ENCODE measurements around the gene CTNNBIP1. TPM values are rescaled to one million over a fixed set of nuclear protein-coding genes. Genes with fewer than 3 reads are reported as not detected.

The CTNNBIP1 gene
- polyA plus RNA-seq, 1 of the 3 experiments (the other 2 are of a cell fraction) = 57.6 TPM

GRCh38 chr1:9887070-9887469 is 23.0 kb downstream of the CTNNBIP1 start:
- CTCF ChIA-PET = interaction anchor here (0.9 to 5.1 kb wide), 2 partner anchors 13 to 102 kb away, joined by 3 to 32 read pairs; no protein-coding TSS in a partner anchor
- Histone ChIP-seq H3F3A (replicated peaks; ENCODE audit: insufficient read depth) (peaks cover 17% of the 10 kb centered on the region), H3K9me2 (no peaks in the 10 kb centered on the region), H3K27ac (ENCODE audit: low read depth in 2 of 2, low read length in 1 of 2) (no peak overlapping the region), H3K4me1 (ENCODE audit: control insufficient read depth in 1 of 2, insufficient read depth in 2 of 2, low read depth in 1 of 2, low read length in 1 of 2) (peaks cover 19 to 22% of the 10 kb centered on the region in 2 experiments), H3K4me2 (no peak overlapping the region), H2AFZ (ENCODE audit: low read depth) (no peak overlapping the region), H3K4me3 (ENCODE audit: low read depth in 2 of 2, low read length in 1 of 2) (no peak overlapping the region), H3K27me3 (ENCODE audit: insufficient read depth) (no peaks in the 10 kb centered on the region), H3K9me3 (no peaks in the 10 kb centered on the region), H4K20me1 (ENCODE audit: insufficient read depth) (peaks cover 2% of the 10 kb centered on the region; the same call in 1 of the 2 replicates), H3K79me2 (ENCODE audit: insufficient read depth) (peaks cover 12% of the 10 kb centered on the region), H3K9ac (no peak overlapping the region), H3K36me3 (replicated peaks in 1 of 2; ENCODE audit: control insufficient read depth in 1 of 2, insufficient read depth in 2 of 2, low read length in 1 of 2) (peaks cover 0 to 4% of the 10 kb centered on the region in 2 experiments)
- 89% methylated on average over 4 of the region's 4 CpGs for WGBS (ENCODE audit: low lambda C conversion rate)
- DNase-seq = no peak
- TF ChIP-seq NFIC (IDR thresholded peaks at IDR 0.05; ENCODE audit: borderline replicate concordance) = no peak
- POLR2A ChIA-PET = no interaction called here

DNA sequence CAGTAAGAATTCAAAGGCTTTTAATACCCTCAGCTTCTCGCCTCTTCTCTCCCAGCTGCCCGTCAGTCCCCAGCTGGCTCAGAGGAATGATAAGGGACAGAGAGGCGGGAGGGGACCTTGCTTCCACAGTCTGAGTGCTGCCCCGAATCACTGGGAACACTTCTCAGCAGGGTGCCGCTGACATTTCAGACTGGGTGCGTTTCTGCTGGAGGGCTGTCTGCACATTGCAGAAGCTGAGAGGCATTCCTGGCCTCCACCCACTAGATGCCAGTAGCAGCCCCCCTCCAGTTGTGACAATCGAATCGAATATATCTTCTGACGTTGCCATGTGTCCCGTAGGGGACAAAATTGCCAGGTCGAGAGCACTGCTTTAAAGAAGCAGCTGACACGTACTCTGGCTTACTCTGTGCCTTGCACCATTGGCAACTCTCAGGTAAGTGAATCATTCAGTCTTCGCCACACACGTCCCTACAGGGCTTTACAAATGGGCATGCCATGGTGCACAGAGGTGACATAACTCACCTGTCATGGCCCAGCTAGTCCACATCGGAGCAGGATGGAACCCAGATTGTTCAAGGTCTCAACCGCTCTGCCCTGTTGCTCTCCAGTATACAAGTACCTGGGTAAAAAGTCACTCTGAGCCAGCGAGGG is 23.9 kb downstream of the CTNNBIP1 start:
- no peak overlapping the region for H2AFZ ChIP-seq (ENCODE audit: low read depth)
- H3K9me3 ChIP-seq = no peaks in the 10 kb centered on the region
- H3K9me2 ChIP-seq = no peaks in the 10 kb centered on the region
- ChIA-PET POLR2A (no interaction called here), CTCF (interaction anchor here (0.9 to 5.1 kb wide), 3 partner anchors 12 to 101 kb away, joined by 3 to 32 read pairs (median 4); no protein-coding TSS in a partner anchor)
- no peak overlapping the region for H3K27ac ChIP-seq (ENCODE audit: low read depth in 2 of 2, low read length in 1 of 2)
- no peak overlapping the region for H3K9ac ChIP-seq
- no peak overlapping the region for H3K4me3 ChIP-seq (ENCODE audit: low read depth in 2 of 2, low read length in 1 of 2)
- H3K4me1 ChIP-seq (ENCODE audit: control insufficient read depth in 1 of 2, insufficient read depth in 2 of 2, low read depth in 1 of 2, low read length in 1 of 2) = peaks cover 19 to 20% of the 10 kb centered on the region in 2 experiments
- peaks cover 12% of the 10 kb centered on the region for H3K79me2 ChIP-seq (ENCODE audit: insufficient read depth)
- no peak overlapping the region for H3K4me2 ChIP-seq
- 90% methylated on average over 13 of the region's 17 CpGs for WGBS (ENCODE audit: low lambda C conversion rate)
- TF ChIP-seq, protein P1, sequence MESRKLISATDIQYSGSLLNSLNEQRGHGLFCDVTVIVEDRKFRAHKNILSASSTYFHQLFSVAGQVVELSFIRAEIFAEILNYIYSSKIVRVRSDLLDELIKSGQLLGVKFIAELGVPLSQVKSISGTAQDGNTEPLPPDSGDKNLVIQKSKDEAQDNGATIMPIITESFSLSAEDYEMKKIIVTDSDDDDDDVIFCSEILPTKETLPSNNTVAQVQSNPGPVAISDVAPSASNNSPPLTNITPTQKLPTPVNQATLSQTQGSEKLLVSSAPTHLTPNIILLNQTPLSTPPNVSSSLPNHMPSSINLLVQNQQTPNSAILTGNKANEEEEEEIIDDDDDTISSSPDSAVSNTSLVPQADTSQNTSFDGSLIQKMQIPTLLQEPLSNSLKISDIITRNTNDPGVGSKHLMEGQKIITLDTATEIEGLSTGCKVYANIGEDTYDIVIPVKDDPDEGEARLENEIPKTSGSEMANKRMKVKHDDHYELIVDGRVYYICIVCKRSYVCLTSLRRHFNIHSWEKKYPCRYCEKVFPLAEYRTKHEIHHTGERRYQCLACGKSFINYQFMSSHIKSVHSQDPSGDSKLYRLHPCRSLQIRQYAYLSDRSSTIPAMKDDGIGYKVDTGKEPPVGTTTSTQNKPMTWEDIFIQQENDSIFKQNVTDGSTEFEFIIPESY (IDR thresholded peaks at IDR 0.05; ENCODE audit: borderline replicate concordance, low read depth) = no peak
- no peak for TF ChIP-seq NRF1 (IDR thresholded peaks at IDR 0.05; ENCODE audit: low read depth, low read length)
- TF ChIP-seq GATA2 (CRISPR knock-in tag; IDR thresholded peaks at IDR 0.05) = no peak
- no peak for TF ChIP-seq MEF2A (IDR thresholded peaks at IDR 0.05; ENCODE audit: borderline replicate concordance, low read depth)
- no peak for TF ChIP-seq TEAD4 (IDR thresholded peaks at IDR 0.05; ENCODE audit: borderline replicate concordance, insufficient read depth)
- DNase-seq = no peak
- H3F3A ChIP-seq (replicated peaks; ENCODE audit: insufficient read depth) = peaks cover 17% of the 10 kb centered on the region
- peaks cover 0 to 4% of the 10 kb centered on the region in 2 experiments for H3K36me3 ChIP-seq (replicated peaks in 1 of 2; ENCODE audit: control insufficient read depth in 1 of 2, insufficient read depth in 2 of 2, low read length in 1 of 2)
- peaks cover 3% of the 10 kb centered on the region; the same call in 1 of the 2 replicates for H4K20me1 ChIP-seq (ENCODE audit: insufficient read depth)
- H3K27me3 ChIP-seq (ENCODE audit: insufficient read depth) = no peaks in the 10 kb centered on the region

DNA sequence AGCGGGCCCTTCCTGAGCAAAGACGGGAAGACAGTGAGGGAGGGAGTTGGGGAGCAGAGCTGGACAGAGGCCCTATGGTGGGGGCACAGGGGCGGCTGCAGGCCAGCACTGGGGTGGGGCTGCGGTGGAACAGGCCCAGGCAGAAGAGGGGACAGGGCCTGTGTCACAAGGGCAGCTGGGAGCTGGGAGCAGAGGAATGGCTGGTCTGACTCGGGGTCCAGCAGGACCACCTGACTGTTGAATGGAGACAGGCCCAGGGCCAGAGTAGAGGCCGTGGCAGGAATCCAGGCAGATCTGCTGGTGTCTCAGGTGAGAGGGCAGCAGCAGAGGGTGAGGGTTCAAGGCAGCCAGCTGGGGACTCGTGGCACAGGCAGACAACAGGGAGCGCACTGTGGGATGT is 25.3 kb downstream of the CTNNBIP1 start:
- no peaks in the 10 kb centered on the region for H3K9me3 ChIP-seq
- WGBS (ENCODE audit: low lambda C conversion rate) = 96% methylated on average over 6 of the region's 8 CpGs
- no peak overlapping the region for H3K27ac ChIP-seq (ENCODE audit: low read depth in 2 of 2, low read length in 1 of 2)
- peaks cover 0 to 4% of the 10 kb centered on the region in 2 experiments for H3K36me3 ChIP-seq (replicated peaks in 1 of 2; ENCODE audit: control insufficient read depth in 1 of 2, insufficient read depth in 2 of 2, low read length in 1 of 2)
- H3K4me2 ChIP-seq = no peak overlapping the region
- no peaks in the 10 kb centered on the region for H3K27me3 ChIP-seq (ENCODE audit: insufficient read depth)
- no peak overlapping the region for H3K4me3 ChIP-seq (ENCODE audit: low read depth in 2 of 2, low read length in 1 of 2)
- H3F3A ChIP-seq (replicated peaks; ENCODE audit: insufficient read depth) = peaks cover 4% of the 10 kb centered on the region
- CTCF ChIA-PET = interaction anchor here (0.8 to 5.1 kb wide), 5 partner anchors 8 to 163 kb away, joined by 3 to 32 read pairs (median 3); no protein-coding TSS in a partner anchor
- no peaks in the 10 kb centered on the region for H3K9me2 ChIP-seq
- POLR2A ChIA-PET = no interaction called here
- peaks cover 15% of the 10 kb centered on the region for H3K79me2 ChIP-seq (ENCODE audit: insufficient read depth)
- H2AFZ ChIP-seq (ENCODE audit: low read depth) = no peak overlapping the region
- DNase-seq = no peak
- H3K9ac ChIP-seq = no peak overlapping the region
- H4K20me1 ChIP-seq (ENCODE audit: insufficient read depth) = peaks cover 3% of the 10 kb centered on the region; the same call in 1 of the 2 replicates
- H3K4me1 ChIP-seq (ENCODE audit: control insufficient read depth in 1 of 2, insufficient read depth in 2 of 2, low read depth in 1 of 2, low read length in 1 of 2) = peaks cover 5 to 7% of the 10 kb centered on the region in 2 experiments; a peak in 2 of 4 replicates
- no peak for TF ChIP-seq FOXM1 (IDR thresholded peaks at IDR 0.05; ENCODE audit: low read depth)
- TF ChIP-seq TCF12 (IDR thresholded peaks at IDR 0.05) = no peak
- no peak for TF ChIP-seq FOSL2 (IDR thresholded peaks at IDR 0.05; ENCODE audit: borderline replicate concordance, low read depth)
- TF ChIP-seq EP300 (IDR thresholded peaks at IDR 0.05; ENCODE audit: borderline replicate concordance in 1 of 2, low read depth in 1 of 2, low read length in 1 of 2) = no peak
- no peak for TF ChIP-seq SIN3A (IDR thresholded peaks at IDR 0.05; ENCODE audit: borderline replicate concordance, low read depth, low read length)
- no peak for TF ChIP-seq TAF1 (IDR thresholded peaks at IDR 0.05; ENCODE audit: borderline replicate concordance, low read depth, low read length)
- TF ChIP-seq RCOR1 (IDR thresholded peaks at IDR 0.05; ENCODE audit: low read length) = no peak
- no peak for TF ChIP-seq CHD2 (IDR thresholded peaks at IDR 0.05; ENCODE audit: low read length, partially characterized antibody)
- TF ChIP-seq POLR2AphosphoS5 (IDR thresholded peaks at IDR 0.05; ENCODE audit: low read depth, low read length) = no peak
- no peak for TF ChIP-seq MXI1 (IDR thresholded peaks at IDR 0.05; ENCODE audit: low read depth, low read length)
- TF ChIP-seq TEAD4 (IDR thresholded peaks at IDR 0.05; ENCODE audit: borderline replicate concordance, insufficient read depth) = no peak
- no peak for TF ChIP-seq RXRA (IDR thresholded peaks at IDR 0.05; ENCODE audit: borderline replicate concordance, low read depth)
- TF ChIP-seq IRF3 (IDR thresholded peaks at IDR 0.05; ENCODE audit: low read depth, low read length) = no peak

Data from SK-N-SH (cell line).